MCF 10A (cell line): ENCODE results near the gene MFSD6. TPM values are rescaled to one million over a fixed set of nuclear protein-coding genes. Genes with fewer than 3 reads are reported as not detected.
A peak's percentile ranks its signal among the peaks of the same experiment; 100 is the strongest.

ENCODE experiments used
- BruUV-seq: library from RNA; stranded (reverse); fragments of 400-500 nt; replicated peaks from 2 replicates; lab custom pipeline; 2021; lab: Mats Ljungman, UMichigan
- CTCF ChIA-PET: fragments of 300-600 bp; sonication (Branson Sonifier 250); formaldehyde crosslinking; extraction: SDS; loops from one replicate; lab custom pipeline; 2021; ENCODE audit warnings: antibody characterized with exemption, inconsistent platforms; lab: Yijun Ruan, JAX
- POLR2A ChIA-PET: fragments of 300-600, 350-650 bp; sonication (Branson Sonifier 250); formaldehyde crosslinking; extraction: SDS; loops from one replicate; lab custom pipeline; 2020; ENCODE audit warnings: antibody characterized with exemption, inconsistent platforms; lab: Yijun Ruan, JAX
- DNase-seq: peaks from one replicate; pipeline ENCODE4 v3.0.0-alpha.2; 2018; ENCODE audit not compliant: unreplicated experiment
- H3K27ac Mint-ChIP-seq: one replicate; pipeline ENCODE4 v1.8.0; 2022; ENCODE audit warnings: mild to moderate bottlenecking, low read depth, mixed read lengths; ENCODE audit not compliant: unreplicated experiment
- H3K27me3 Mint-ChIP-seq: one replicate; pipeline ENCODE4 v1.8.0; 2022; ENCODE audit warnings: mixed read lengths; ENCODE audit not compliant: insufficient read depth, unreplicated experiment
- H3K36me3 Mint-ChIP-seq: one replicate; pipeline ENCODE4 v1.8.0; 2022; ENCODE audit warnings: mild to moderate bottlenecking, moderate library complexity, mixed read lengths; ENCODE audit not compliant: insufficient read depth, unreplicated experiment
- H3K4me1 Mint-ChIP-seq: one replicate; pipeline ENCODE4 v1.8.0; 2022; ENCODE audit warnings: mixed read lengths; ENCODE audit not compliant: insufficient read depth, unreplicated experiment
- H3K4me3 Mint-ChIP-seq: one replicate; pipeline ENCODE4 v1.8.0; 2022; ENCODE audit warnings: mild to moderate bottlenecking, moderate library complexity, mixed read lengths; ENCODE audit not compliant: unreplicated experiment
- H3K9me3 Mint-ChIP-seq: one replicate; pipeline ENCODE4 v1.8.0; 2022; ENCODE audit warnings: mixed read lengths; ENCODE audit not compliant: unreplicated experiment
- intact Hi-C: fragments of 100-400 bp; cut with micrococcal nuclease; formaldehyde crosslinking; loops from 2 replicates; pipeline ENCODE4 v1.14.1; 2022
- total RNA-seq: library from RNA; stranded (reverse); gene quantifications from 2 replicates; pipeline ENCODE4 v1.2.3, GENCODE V29; 2022
- TF ChIP-seq, protein P1 (sequence below): fragments of 200-600 bp; IDR thresholded peaks from one replicate; pipeline ENCODE4 v1.8.0; 2022; ENCODE audit warnings: antibody characterized with exemption, mild to moderate bottlenecking; ENCODE audit not compliant: unreplicated experiment

MFSD6 gene
- total RNA-seq, 1 experiment from 2014 or later, result 19.7 TPM

DNA sequence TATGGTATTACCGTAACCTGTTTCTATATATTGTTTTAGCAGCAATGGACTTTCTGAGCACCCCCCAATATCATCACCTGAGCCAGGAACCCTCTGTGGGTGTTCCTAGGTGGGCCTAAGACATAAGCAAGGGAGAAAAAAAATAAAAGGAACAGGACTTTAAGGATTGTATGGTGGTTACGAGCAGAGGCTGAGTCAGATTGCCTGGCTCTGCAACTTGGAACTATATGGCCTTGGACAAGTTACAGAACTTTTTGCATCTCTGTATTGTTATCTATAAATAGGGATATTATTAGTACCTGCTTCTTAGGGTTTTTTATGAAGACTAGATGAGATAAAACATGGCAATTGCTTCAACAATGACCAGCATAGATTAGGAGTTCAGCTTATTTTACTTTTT lies 34.9 kb downstream of the MFSD6 start:
- CTCF ChIA-PET, result interaction anchor here (0.6 kb wide), 1 partner anchor 89 kb away, joined by 4 read pairs; no protein-coding TSS in a partner anchor
- H3K4me3 Mint-ChIP-seq, result no peak overlapping the region
- H3K9me3 Mint-ChIP-seq, result no peaks in the 10 kb centered on the region
- H3K4me1 Mint-ChIP-seq, result peaks cover 4% of the 10 kb centered on the region
- no peaks in the 10 kb centered on the region for H3K27me3 Mint-ChIP-seq
- TF ChIP-seq, protein P1, sequence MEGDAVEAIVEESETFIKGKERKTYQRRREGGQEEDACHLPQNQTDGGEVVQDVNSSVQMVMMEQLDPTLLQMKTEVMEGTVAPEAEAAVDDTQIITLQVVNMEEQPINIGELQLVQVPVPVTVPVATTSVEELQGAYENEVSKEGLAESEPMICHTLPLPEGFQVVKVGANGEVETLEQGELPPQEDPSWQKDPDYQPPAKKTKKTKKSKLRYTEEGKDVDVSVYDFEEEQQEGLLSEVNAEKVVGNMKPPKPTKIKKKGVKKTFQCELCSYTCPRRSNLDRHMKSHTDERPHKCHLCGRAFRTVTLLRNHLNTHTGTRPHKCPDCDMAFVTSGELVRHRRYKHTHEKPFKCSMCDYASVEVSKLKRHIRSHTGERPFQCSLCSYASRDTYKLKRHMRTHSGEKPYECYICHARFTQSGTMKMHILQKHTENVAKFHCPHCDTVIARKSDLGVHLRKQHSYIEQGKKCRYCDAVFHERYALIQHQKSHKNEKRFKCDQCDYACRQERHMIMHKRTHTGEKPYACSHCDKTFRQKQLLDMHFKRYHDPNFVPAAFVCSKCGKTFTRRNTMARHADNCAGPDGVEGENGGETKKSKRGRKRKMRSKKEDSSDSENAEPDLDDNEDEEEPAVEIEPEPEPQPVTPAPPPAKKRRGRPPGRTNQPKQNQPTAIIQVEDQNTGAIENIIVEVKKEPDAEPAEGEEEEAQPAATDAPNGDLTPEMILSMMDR, result no peak
- no TSS peak for BruUV-seq
- DNase-seq, result no peak
- peaks cover 4% of the 10 kb centered on the region for H3K36me3 Mint-ChIP-seq
- intact Hi-C loops, result no loop called here
- POLR2A ChIA-PET, result interaction anchor here (1.1 kb wide), 1 partner anchor 24 kb away, joined by 3 read pairs; no protein-coding TSS in a partner anchor
- H3K27ac Mint-ChIP-seq, result peak overlapping the region; percentile 49

DNA sequence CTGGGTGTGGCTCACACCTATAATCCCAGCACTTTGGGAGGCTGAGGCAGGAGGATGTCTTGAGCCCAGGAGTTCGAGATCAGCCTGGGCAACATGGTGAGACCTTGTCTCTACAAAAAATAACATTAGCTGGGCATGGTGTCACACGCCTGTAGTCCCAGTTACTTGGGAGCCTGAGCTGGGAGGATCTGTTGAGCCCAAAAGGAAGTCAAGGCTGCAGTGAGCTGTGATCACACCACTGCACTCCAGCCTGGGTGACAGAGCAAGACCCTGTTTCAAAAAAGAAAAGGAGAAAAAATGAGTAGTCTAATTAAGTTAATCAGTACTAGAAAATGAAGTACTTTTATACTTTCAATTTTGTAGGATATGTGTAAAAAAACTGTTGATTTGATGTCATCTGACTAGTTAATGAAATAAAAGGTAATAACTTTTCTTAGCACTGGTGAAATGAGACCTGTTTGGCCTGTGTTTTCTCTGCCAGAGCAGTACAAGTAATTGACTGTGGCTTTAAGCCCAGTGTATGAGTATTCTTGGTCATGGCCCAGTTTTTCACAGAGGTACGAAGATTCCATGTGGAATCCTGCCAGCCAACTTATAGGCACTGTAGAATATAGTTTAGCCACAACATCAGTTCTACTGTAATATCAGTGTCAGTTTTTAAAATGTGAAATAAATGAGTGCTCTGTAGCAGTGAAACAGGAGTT lies 35.8 kb downstream of the MFSD6 start:
- BruUV-seq, result no TSS peak
- H3K36me3 Mint-ChIP-seq, result peaks cover 6% of the 10 kb centered on the region
- DNase-seq, result peak; percentile 54
- intact Hi-C loops, result no loop called here
- TF ChIP-seq, protein P1, result no peak
- H3K9me3 Mint-ChIP-seq, result no peaks in the 10 kb centered on the region
- ChIA-PET CTCF (interaction anchor here (0.6 kb wide), 2 partner anchors 89 to 128 kb away, joined by 3 to 4 read pairs; no protein-coding TSS in a partner anchor), POLR2A (interaction anchor here (1.1 kb wide), 1 partner anchor 23 kb away, joined by 3 read pairs; no protein-coding TSS in a partner anchor)
- peak overlapping the region; percentile 49 for H3K27ac Mint-ChIP-seq
- H3K4me1 Mint-ChIP-seq, result peaks cover 4% of the 10 kb centered on the region
- H3K4me3 Mint-ChIP-seq, result no peak overlapping the region
- no peaks in the 10 kb centered on the region for H3K27me3 Mint-ChIP-seq

DNA sequence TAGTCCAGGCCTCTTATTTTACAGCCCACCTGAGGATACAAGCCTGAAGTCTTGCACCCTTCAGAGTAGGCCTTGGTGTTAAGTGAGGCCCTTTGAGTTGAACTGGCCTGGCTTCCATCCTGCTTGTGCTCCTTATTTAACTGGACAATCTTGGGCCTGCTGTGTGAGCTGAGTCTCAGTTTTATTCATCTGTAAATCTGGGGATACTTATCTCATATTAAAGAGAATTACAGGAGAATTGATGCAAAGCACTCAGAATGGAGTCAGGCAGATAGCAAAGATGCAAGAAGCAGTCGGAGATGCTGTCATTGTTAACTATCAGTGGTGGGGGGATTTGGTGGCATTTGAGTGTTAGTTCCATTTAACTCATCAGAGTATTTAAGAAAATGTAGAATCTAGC lies 36.8 kb downstream of the MFSD6 start:
- H3K9me3 Mint-ChIP-seq, result no peaks in the 10 kb centered on the region
- no TSS peak for BruUV-seq
- H3K27ac Mint-ChIP-seq, result peak overlapping the region; percentile 37
- intact Hi-C loops, result no loop called here
- H3K4me1 Mint-ChIP-seq, result peaks cover 4% of the 10 kb centered on the region
- TF ChIP-seq, protein P1, result no peak
- H3K27me3 Mint-ChIP-seq, result no peaks in the 10 kb centered on the region
- ChIA-PET POLR2A (interaction anchor here (0.8 to 1.8 kb wide), 2 partner anchors 16 to 22 kb away, joined by 3 to 4 read pairs; no protein-coding TSS in a partner anchor), CTCF (interaction anchor here (0.6 kb wide), 1 partner anchor 18 kb away, joined by 3 read pairs; no protein-coding TSS in a partner anchor)
- peaks cover 7% of the 10 kb centered on the region for H3K36me3 Mint-ChIP-seq
- no peak overlapping the region for H3K4me3 Mint-ChIP-seq
- no peak for DNase-seq

DNA sequence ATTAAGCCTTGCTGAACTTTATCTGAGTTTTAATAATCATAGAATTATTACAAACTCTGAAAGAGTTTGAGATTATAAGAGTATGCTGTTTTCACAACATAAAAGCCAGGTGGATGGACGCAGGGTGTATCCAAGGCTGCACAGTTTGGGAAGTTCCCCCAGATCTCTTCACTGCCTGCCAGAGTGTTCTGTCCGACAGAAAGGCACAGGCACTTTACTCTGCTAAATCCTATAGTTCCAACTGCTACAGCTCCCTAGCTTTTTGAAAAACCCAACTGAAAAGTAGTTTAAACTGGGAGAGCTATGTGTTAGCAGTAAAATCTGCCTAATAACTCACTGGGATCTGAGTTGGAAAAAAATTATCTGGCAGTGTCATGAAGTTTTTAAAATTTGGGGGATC lies 38.0 kb downstream of the MFSD6 start:
- BruUV-seq, result no TSS peak
- H3K27me3 Mint-ChIP-seq, result no peaks in the 10 kb centered on the region

More for the DNA sequence above, 38.0 kb downstream of the MFSD6 start:
- TF ChIP-seq, protein P1, result no peak
- intact Hi-C loops, result no loop called here
- Mint-ChIP-seq H3K36me3 (peaks cover 6% of the 10 kb centered on the region), H3K4me1 (peaks cover 5% of the 10 kb centered on the region), H3K27ac (no peak overlapping the region), H3K4me3 (no peak overlapping the region), H3K9me3 (no peaks in the 10 kb centered on the region)
- no peak for DNase-seq
- ChIA-PET POLR2A (interaction anchor here (0.7 to 1.8 kb wide), 2 partner anchors 17 to 784 kb away, joined by 3 to 5 read pairs; no protein-coding TSS in a partner anchor), CTCF (interaction anchor here (0.8 kb wide), 1 partner anchor 22 kb away, joined by 3 read pairs; no protein-coding TSS in a partner anchor)
